Measurements from ENCODE around the gene TNKS1BP1. TPM values are rescaled to one million over a fixed set of nuclear protein-coding genes. Genes with fewer than 3 reads are reported as not detected.

The TNKS1BP1 gene
- total and polyA plus RNA-seq, 2 experiments from 2014 or later = 54.9 to 104 TPM

DNA sequence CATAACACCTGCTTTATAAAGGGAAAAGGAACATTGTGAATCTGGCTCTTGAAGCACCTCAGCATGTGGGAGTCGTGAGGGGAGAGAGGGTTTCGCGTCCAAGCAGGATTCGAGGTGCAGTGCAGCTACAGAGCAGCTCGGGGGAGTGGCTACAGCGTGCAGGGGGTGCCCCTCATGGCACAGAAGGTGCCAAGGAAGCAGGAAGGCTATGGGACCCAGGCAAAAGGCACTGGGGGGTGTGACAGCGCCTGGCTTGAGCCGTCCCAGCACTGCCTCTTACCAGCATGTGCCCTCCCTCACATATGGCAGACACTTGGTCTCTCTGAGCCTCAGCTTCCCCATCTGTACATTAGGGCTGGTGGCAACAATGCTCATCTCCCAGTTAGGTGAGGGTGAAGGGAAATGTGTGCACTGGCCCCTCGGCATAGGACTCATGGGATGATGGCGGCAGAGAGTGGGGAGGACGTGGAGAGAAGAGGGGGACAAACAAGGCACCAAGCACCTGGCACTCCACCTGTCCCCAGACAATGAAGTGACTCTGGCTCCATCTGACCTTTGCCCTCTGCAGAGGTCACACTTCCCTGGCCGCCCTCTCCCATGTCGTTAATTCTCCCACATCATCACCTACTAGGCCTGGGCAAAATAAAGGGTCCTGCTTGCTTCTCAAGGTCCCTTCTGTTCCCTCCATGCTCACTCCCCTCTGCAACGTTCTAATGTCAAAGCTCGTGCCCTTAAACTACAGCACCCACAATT lies 10.4 kb downstream of the TNKS1BP1 start:
- H3K9me3 ChIP-seq (ENCODE audit: low read depth) = no peaks in the 10 kb centered on the region
- peaks cover 52% of the 10 kb centered on the region for H3K79me2 ChIP-seq
- H3K27ac ChIP-seq = no peak overlapping the region
- H3K4me1 ChIP-seq (ENCODE audit: insufficient read depth) = peaks cover 28% of the 10 kb centered on the region
- TF ChIP-seq EZH2phosphoT487 (IDR thresholded peaks at IDR 0.05; ENCODE audit: low read depth, severe bottlenecking, unreplicated experiment) (no peak), EZH2 (IDR thresholded peaks at IDR 0.05; ENCODE audit: borderline replicate concordance) (no peak)
- TF ChIP-seq, protein P1, sequence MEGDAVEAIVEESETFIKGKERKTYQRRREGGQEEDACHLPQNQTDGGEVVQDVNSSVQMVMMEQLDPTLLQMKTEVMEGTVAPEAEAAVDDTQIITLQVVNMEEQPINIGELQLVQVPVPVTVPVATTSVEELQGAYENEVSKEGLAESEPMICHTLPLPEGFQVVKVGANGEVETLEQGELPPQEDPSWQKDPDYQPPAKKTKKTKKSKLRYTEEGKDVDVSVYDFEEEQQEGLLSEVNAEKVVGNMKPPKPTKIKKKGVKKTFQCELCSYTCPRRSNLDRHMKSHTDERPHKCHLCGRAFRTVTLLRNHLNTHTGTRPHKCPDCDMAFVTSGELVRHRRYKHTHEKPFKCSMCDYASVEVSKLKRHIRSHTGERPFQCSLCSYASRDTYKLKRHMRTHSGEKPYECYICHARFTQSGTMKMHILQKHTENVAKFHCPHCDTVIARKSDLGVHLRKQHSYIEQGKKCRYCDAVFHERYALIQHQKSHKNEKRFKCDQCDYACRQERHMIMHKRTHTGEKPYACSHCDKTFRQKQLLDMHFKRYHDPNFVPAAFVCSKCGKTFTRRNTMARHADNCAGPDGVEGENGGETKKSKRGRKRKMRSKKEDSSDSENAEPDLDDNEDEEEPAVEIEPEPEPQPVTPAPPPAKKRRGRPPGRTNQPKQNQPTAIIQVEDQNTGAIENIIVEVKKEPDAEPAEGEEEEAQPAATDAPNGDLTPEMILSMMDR (IDR thresholded peaks at IDR 0.05; ENCODE audit: poor library complexity) = no peak
- H3K9me2 ChIP-seq (replicated peaks; ENCODE audit: insufficient read depth) = no peaks in the 10 kb centered on the region
- no peak overlapping the region for H3K4me3 ChIP-seq
- H3K27me3 ChIP-seq = no peaks in the 10 kb centered on the region
- H2AFZ ChIP-seq = no peak overlapping the region
- WGBS (ENCODE audit: low lambda C conversion rate, missing lambda C conversion rate) = 92% methylated on average over 15 of the region's 15 CpGs
- H3K4me2 ChIP-seq = no peak overlapping the region
- H3K36me3 ChIP-seq (replicated peaks; ENCODE audit: insufficient read depth, low read depth) = peaks cover 4% of the 10 kb centered on the region
- peaks cover 27% of the 10 kb centered on the region for H4K20me1 ChIP-seq (ENCODE audit: insufficient read depth, poor library complexity, severe bottlenecking)
- no peak for DNase-seq (ENCODE audit: low spot score)

DNA sequence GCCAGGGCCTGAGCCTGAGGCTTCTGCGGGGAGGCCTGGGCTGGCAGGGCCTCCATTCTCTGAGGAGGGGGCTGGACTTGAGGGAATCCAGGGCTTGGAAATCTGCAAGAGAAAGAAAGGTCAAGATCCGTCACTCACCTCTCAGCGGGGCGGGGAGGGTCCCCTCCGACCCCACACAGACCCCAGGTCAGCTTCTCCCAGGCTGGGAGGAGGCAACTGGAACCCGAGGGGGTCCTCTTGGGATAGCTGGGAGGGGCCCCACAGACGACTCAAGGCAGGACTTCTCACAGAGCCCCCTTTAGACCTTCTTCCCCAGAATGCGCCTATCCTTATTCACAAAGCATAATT lies 11.0 kb downstream of the TNKS1BP1 start:
- Histone ChIP-seq H4K20me1 (ENCODE audit: insufficient read depth, poor library complexity, severe bottlenecking) (peaks cover 26% of the 10 kb centered on the region), H3K79me2 (peaks cover 53% of the 10 kb centered on the region), H3K4me2 (no peak overlapping the region), H3K27me3 (no peaks in the 10 kb centered on the region), H3K36me3 (replicated peaks; ENCODE audit: insufficient read depth, low read depth) (peaks cover 4% of the 10 kb centered on the region), H2AFZ (no peak overlapping the region), H3K9me3 (ENCODE audit: low read depth) (no peaks in the 10 kb centered on the region), H3K4me1 (ENCODE audit: insufficient read depth) (peaks cover 28% of the 10 kb centered on the region), H3K27ac (peak overlapping the region; percentile 89), H3K9me2 (replicated peaks; ENCODE audit: insufficient read depth) (no peaks in the 10 kb centered on the region), H3K4me3 (no peak overlapping the region)
- 84% methylated on average over 8 of the region's 8 CpGs for WGBS (ENCODE audit: low lambda C conversion rate, missing lambda C conversion rate)
- TF ChIP-seq EZH2 (IDR thresholded peaks at IDR 0.05; ENCODE audit: borderline replicate concordance) (no peak), EZH2phosphoT487 (IDR thresholded peaks at IDR 0.05; ENCODE audit: low read depth, severe bottlenecking, unreplicated experiment) (no peak)
- TF ChIP-seq, protein P1 (IDR thresholded peaks at IDR 0.05; ENCODE audit: poor library complexity) = no peak
- DNase-seq (ENCODE audit: low spot score) = no peak

DNA sequence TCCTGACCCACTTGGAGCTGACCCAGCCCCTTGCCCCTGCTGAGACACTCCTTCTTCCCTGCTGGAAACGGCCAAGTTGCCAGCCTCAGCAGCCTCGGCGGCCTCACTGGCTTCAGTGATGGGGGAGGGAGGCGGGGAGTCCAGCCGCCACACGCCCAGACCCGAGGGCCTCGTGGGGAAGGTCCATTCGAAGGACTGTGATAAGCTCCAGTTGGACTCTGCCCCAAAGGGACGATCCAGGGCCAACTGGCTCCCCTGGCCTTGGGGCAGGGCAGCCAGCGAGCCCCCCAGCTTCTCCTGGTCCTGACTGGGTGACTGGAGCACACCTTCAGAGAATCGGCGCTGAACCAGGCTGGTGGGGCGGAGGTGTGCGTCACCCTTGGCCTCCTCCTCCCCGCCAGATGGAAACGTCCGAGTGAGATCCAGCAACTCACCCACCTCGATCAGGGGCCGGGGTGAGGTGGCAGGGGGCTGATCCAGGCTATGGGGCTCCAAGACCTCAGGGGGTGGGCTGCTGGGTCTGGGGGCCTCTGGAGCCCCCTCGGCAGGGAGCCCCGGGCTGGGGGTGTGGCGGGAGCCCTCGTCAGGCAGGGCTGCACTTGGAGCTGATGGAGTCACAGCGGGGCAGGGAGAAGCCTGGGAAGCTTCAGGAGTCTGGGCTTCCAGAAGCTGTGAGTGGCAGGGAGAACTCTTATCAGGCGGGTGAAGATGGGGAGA lies 11.5 kb downstream of the TNKS1BP1 start:
- no peaks in the 10 kb centered on the region for H3K27me3 ChIP-seq
- TF ChIP-seq, protein P1 (IDR thresholded peaks at IDR 0.05; ENCODE audit: poor library complexity) = no peak
- TF ChIP-seq EZH2 (IDR thresholded peaks at IDR 0.05; ENCODE audit: borderline replicate concordance) = no peak
- no peak for TF ChIP-seq EZH2phosphoT487 (IDR thresholded peaks at IDR 0.05; ENCODE audit: low read depth, severe bottlenecking, unreplicated experiment)
- H3K9me3 ChIP-seq (ENCODE audit: low read depth) = no peaks in the 10 kb centered on the region
- H3K4me2 ChIP-seq = no peak overlapping the region
- H3K9me2 ChIP-seq (replicated peaks; ENCODE audit: insufficient read depth) = no peaks in the 10 kb centered on the region
- H4K20me1 ChIP-seq (ENCODE audit: insufficient read depth, poor library complexity, severe bottlenecking) = peaks cover 21% of the 10 kb centered on the region
- no peak overlapping the region for H2AFZ ChIP-seq
- H3K27ac ChIP-seq = peak overlapping the region; percentile 89
- no peak overlapping the region for H3K4me3 ChIP-seq
- peaks cover 53% of the 10 kb centered on the region for H3K79me2 ChIP-seq
- WGBS (ENCODE audit: low lambda C conversion rate, missing lambda C conversion rate) = 69% methylated on average over 26 of the region's 26 CpGs
- peak; percentile 57 for DNase-seq (ENCODE audit: low spot score)
- peaks cover 4% of the 10 kb centered on the region for H3K36me3 ChIP-seq (replicated peaks; ENCODE audit: insufficient read depth, low read depth)
- peaks cover 27% of the 10 kb centered on the region for H3K4me1 ChIP-seq (ENCODE audit: insufficient read depth)
